HCEC 1CT (cell line): ENCODE results near the gene APOBEC2.

Source experiments
- DNase-seq: peaks from one replicate; pipeline ENCODE4 v3.0.0-alpha.2; 2017

APOBEC2 gene

DNA sequence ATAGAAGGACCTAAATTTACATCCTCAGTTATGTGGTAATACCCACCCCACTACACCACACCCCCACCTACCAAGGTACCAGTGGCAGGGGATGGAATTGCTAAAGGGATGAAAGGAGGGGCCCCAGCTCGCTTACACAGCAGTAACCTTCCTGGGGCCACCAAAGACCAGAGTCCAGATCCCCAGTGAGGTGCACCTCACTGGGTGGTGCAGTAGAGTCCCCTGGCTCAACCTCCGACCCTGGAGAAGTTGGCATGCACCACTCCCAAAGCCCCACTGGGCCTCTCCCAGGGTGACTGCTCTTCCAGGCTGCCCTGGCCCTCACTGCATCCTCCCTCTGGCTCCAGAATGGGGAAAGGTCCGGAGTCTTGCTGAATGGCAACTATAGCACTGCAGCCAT lies 14.8 kb upstream of the APOBEC2 start:
- no peak for DNase-seq

DNA sequence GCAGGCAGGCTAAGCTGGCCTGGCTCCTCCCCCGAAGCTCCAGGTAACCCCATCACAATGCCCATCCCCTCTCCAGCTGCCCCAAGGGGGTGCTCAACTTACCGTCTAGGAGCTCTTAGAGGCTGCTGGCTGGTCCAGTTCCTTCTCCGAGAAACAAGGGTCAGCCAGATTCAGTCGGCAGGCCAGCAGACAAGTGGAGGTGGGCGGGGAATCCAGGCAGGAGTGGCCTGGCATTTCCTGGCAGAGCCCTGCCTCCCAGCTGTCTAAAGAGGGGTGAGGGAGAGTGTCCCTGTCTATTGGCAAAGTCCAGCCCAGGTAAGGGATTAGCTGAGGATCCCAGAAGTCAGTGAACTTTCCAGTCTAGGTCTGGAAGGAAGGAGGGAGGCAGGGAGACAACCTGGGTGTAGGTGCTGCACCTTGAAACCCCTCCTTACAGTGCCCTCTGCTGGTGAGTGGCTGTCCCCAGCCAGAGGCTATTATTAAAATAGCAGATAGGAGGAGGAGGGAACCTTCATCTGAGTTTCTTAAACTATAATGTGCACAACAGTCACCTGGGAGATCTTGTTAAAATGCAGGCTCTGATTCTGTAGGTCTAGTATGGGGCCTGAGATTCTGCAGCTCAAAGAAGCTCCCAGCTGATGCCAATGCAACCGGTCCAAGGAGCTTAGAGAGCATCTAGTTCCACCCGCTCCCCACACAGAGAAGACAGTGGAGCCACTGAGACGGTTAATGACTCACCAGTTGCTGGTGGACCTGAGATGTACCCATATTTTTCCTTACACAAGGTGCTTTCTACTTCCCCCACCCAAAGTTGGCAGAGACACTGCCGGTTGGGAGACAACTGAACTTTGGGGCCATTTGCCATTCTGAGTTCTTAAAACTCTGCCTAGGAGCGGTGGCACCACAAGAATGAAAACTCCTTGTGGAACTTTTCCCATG lies 13.7 kb upstream of the APOBEC2 start, which contains the start of gene UNC5CL:
UNC5CL (minus strand) TSS at position 162 of the 939 bp plus-strand sequence. CDS start 4,147 bp downstream, outside the sequence.
- DNase-seq: no peak

- DNase-seq: no peak
Measured at GRCh38 chr6:41040101-41040939, 12.7 kb upstream of the APOBEC2 start.

DNA sequence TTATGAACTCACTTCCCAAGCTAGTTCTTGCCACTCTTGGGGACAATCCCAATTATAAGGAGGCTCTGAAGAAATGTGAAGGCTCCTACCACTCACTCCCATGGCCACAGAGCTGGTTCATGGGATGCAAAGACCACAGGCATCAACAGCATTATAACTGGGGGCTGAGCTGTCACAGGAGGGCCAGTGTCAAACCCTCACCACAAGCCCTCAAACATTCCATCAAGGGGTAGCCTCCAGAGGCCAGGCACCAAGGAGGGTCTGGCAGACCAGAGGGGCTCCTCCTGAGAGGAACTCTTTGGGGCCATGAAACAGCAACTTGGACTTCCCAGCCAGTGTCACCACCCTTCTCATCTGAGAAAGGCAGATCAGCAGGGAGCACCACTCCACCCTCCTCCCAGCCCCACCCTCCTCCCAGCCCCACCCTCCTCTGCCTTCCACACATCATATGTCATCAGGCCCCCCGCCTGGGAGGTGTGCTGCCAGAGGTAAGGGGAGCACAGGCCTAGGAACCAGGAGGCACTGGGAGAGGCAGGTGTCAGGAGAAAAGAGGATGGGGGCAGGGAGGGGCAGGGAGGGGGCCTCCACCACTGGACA lies 12.0 kb upstream of the APOBEC2 start:
- DNase-seq: no peak

- no peak for DNase-seq
Measured at GRCh38 chr6:41042226-41043055, 10.6 kb upstream of the APOBEC2 start, which contains the start of gene TSPO2. Gene TSPO2, plus strand, starts transcription at chr6:41042467. Its CDS starts 519 bp downstream, at chr6:41042986.

GRCh38 chr6:41043151-41043550 lies 9.9 kb upstream of the APOBEC2 start:
- DNase-seq: no peak

DNA sequence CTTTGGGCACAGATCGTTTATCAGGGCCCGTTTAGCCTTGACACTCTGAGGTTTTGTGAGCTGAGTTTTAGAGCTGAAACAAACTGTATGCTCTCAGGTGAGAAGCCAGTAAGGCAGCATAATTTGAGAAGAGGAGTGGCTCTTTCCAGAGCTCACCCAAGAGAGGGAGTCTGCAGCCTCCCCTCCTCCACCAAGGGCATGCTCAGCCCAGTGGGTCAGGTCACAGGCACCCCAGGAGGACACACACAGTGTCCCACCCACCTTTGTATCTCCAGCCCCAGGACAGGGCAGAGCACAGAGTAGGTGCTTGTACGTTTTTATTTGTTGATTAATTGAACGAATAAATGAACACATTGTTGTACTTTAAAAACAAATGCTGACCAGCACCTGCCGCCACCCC lies 7.3 kb upstream of the APOBEC2 start:
- DNase-seq: no peak

DNA sequence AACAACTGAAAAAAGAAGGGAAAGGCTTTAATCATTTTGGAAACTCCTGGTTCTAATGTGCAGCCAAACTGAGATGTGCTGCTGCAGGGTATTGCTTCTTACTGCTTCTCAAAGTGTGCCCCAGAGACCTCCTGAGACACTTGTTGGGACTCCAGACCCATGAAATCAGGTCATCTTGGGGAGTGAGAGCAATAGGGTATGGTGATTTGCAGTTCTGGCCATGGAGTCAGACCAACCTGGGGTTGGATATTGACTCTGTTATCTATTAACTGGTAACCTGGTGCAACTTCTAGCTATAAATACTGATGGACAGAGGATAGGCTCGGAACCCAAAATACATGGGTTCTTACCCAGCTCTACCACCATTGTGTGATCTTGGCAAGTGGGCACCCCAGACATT lies 6.9 kb upstream of the APOBEC2 start:
- DNase-seq: no peak

GRCh38 chr6:41047306-41047705 lies 5.7 kb upstream of the APOBEC2 start:
- DNase-seq: no peak

- no peak for DNase-seq
Measured at GRCh38 chr6:41047745-41048732, 5.0 kb upstream of the APOBEC2 start.

GRCh38 chr6:41049521-41049920 lies 3.5 kb upstream of the APOBEC2 start:
- DNase-seq: no peak

DNA sequence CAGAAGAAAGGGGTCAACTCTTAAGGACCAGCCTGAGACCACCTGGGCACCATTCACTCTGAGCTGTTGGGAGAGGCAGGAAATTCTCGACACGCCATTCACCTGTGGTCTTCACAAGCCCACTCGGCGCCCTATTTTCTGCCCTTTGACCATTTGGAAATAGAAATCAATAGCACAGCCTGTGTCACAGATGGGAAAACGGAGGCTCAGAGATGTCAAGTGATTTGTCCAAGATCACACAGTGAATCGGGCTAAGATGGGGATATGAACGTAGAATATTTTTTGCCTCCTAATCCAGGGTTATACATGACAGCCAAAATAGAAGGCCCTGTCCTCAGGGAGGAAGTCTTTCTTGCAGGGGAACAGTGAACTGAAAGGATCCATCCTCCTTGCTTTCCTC lies 3.0 kb upstream of the APOBEC2 start:
- DNase-seq: no peak

GRCh38 chr6:41050536-41050935 lies 2.5 kb upstream of the APOBEC2 start:
- no peak for DNase-seq

GRCh38 chr6:41051873-41052272 lies 1.1 kb upstream of the APOBEC2 start:
- no peak for DNase-seq

- DNase-seq: no peak
Measured at GRCh38 chr6:41054511-41054910, 1.5 kb downstream of the APOBEC2 start.

- DNase-seq: no peak
Measured at GRCh38 chr6:41055149-41055548, 2.1 kb downstream of the APOBEC2 start.

GRCh38 chr6:41056768-41057490 lies 3.9 kb downstream of the APOBEC2 start:
- DNase-seq: no peak

- DNase-seq: no peak
Measured at GRCh38 chr6:41058783-41059181, 5.8 kb downstream of the APOBEC2 start.

DNA sequence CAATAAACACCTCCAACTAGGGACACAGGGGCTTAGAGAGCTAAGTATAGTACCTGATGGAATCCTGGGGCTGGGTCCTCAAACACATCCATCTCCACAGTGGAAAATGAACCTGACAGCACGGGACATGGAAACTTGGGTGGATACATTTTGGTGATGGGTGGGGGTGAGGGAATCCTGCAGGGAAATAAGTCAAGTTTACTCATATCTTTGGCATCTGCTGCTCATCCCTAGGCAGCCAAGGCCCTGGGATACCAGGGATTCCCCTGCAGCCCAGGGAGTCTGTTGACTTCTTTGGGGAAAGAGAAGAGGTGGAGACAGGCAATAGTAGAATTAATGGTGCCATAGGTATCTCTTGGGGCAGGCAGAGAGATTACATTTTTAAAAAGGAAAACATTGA lies 6.6 kb downstream of the APOBEC2 start:
- peak; percentile 36 for DNase-seq

- no peak for DNase-seq
Measured at GRCh38 chr6:41061196-41061726, 8.3 kb downstream of the APOBEC2 start.
